DMS 273 (cell line): Measurements from ENCODE around the gene PDXK.
"Not testable (repeated sequence)": the region's sequence is repeated elsewhere in the genome, so short reads cannot be mapped to it uniquely, and the experiment has no call there.

ENCODE experiments used
- DNase-seq: peaks from one replicate; lab custom pipeline; 2025; ENCODE audit not compliant: unreplicated experiment; lab: John Stamatoyannopoulos, UW

Gene PDXK

GRCh38 chr21:43697758-43698643 lies 20.9 kb upstream of the PDXK start:
- DNase-seq = no peak

GRCh38 chr21:43699492-43699777 lies 19.5 kb upstream of the PDXK start:
- DNase-seq = not testable (repeated sequence)

GRCh38 chr21:43699933-43700599 lies 18.9 kb upstream of the PDXK start:
- no peak for DNase-seq

GRCh38 chr21:43701936-43702784 lies 16.8 kb upstream of the PDXK start:
- no peak for DNase-seq

- no peak for DNase-seq
These were observed 16.2 kb upstream of the PDXK start for GRCh38 chr21:43702785-43703034.

GRCh38 chr21:43703035-43703880 lies 15.7 kb upstream of the PDXK start:
- no peak for DNase-seq

GRCh38 chr21:43707462-43707861 lies 11.5 kb upstream of the PDXK start:
- no peak for DNase-seq

GRCh38 chr21:43708745-43709381 lies 10.1 kb upstream of the PDXK start:
- DNase-seq = no peak

GRCh38 chr21:43712268-43712942 lies 6.5 kb upstream of the PDXK start:
- no peak for DNase-seq

GRCh38 chr21:43713123-43713522 lies 5.8 kb upstream of the PDXK start:
- DNase-seq = not testable (repeated sequence)

GRCh38 chr21:43716376-43717165 lies 2.4 kb upstream of the PDXK start:
- no peak for DNase-seq

- no peak for DNase-seq
These were observed 1.6 kb upstream of the PDXK start for GRCh38 chr21:43717166-43717853.

- peak; percentile 57 for DNase-seq
These were observed 710 bp upstream of the PDXK start for GRCh38 chr21:43717967-43718871.

GRCh38 chr21:43719748-43720538 lies 1.0 kb downstream of the PDXK start:
- DNase-seq = peak; percentile 45

GRCh38 chr21:43720539-43721166 lies 1.7 kb downstream of the PDXK start:
- no peak for DNase-seq

GRCh38 chr21:43721206-43721605 lies 2.3 kb downstream of the PDXK start:
- no peak for DNase-seq
